ENCODE measurements around the gene FAM236A.
"Not testable (repeated sequence)": the region's sequence is repeated elsewhere in the genome, so short reads cannot be mapped to it uniquely, and the experiment has no call there.

The FAM236A gene

GRCh38 chrX:72937906-72938305 lies at the start of gene FAM236A:
Gene FAM236A (plus strand): TSS chrX:72938206. CDS start chrX:72938263, 57 bp downstream.
- not testable (repeated sequence) for DNase-seq

GRCh38 chrX:72889740-72890139 lies 48.3 kb upstream of the FAM236A start:
- DNase-seq = not testable (repeated sequence)

DNA sequence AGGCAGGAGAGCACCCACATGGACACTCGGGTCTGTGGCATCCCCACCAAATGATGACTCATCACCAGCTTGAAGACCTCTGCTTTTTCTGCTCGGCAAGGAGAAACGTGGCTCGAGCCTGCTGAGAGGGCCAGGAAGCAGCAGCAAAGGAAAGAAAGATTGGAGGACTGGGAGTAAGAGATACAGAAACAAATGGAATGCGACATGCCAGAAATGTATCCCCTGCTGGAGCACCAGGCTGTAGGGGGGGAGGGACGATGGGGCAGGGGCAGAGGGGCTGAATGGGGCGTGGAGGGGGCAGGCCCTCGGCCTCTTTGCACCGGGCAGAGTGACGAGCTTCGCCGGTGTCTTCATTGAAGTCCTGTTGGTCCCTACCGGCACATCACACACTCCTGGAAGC lies 25.7 kb upstream of the FAM236A start, which contains the start of gene FAM236C:
Gene FAM236C, plus strand, starts transcription at position 301 of the 400 bp plus-strand sequence. CDS start 100 bp downstream, outside the sequence.
- not testable (repeated sequence) for DNase-seq

- DNase-seq = not testable (repeated sequence)
Observed at GRCh38 chrX:72916096-72916495, 21.9 kb upstream of the FAM236A start.

GRCh38 chrX:72932283-72932682 lies 5.7 kb upstream of the FAM236A start:
- DNase-seq = not testable (repeated sequence)

DNA sequence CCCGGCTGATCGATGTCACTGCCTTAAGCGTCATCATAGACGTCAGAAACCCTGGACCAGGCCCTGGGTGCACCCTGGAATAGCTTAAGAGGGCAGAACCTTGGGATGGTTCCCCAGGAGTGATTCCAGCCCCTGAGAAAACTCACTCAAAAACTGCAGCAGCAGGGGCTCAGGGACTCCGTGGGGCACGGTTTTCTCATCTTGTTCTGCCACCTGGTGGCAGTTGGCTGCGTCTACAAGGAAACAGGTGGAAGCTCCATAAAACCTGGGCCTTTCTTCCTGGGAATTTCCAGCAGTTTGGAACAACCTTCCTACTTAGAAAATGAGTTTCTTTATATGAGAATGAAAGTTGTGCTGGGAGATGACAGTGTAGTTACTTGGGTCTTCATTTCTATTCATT lies 1.6 kb upstream of the FAM236A start:
- not testable (repeated sequence) for DNase-seq

DNA sequence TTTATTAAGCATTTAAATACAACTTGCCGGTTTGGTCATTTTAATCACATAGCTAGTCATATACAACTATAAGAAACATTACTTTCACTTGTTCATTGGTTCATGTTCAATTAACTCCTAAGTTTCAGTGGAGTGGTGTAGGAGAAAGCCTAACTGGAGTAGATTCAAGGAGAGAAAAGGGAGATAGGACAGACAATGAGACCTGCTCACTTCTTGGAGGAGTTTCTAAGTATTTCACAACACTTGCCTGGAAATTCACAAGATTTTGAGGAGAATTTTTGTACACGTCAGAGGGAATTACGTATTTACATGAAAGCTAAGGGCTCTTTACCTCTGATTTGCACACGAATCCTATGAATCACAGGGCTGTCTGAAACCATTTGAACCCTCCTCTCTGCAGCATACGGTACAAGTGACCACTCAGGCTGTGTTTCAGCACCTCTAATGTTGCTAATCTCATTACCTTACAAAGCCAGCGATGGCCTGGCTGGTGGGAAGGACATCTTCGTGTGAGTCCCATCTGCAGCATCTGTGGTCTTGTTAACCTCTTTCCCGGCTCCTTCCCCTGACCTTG lies 1.0 kb upstream of the FAM236A start:
- not testable (repeated sequence) for DNase-seq

- DNase-seq = not testable (repeated sequence)
Observed at GRCh38 chrX:72942272-72942671, 4.3 kb downstream of the FAM236A start.

GRCh38 chrX:72943035-72943818 lies 5.2 kb downstream of the FAM236A start:
- DNase-seq = not testable (repeated sequence)

DNA sequence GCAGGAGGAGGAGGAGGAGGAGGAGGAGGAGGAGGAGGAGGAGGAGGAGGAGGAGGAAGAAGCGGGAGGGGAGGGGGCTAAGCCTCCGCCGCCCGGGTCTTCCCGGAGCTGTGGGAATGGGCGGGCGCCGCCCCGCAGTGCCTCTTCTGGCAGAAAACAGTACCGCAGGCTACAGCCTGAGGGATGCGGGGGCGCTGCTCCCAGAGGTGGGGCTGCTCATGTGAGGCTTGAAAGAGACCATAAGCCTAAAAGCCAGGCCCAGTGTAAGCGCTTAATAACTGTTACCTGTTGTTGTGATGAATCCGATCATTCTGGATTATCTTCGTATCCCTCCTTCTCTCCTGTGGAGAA lies 5.8 kb downstream of the FAM236A start, which contains the start of gene DMRTC1:
Gene DMRTC1, minus strand, starts transcription at position 19 of the 351 bp plus-strand sequence. CDS start 68,143 bp downstream, outside the sequence.
- DNase-seq = not testable (repeated sequence)

GRCh38 chrX:72959971-72960370 lies 22.0 kb downstream of the FAM236A start:
- DNase-seq = not testable (repeated sequence)

DNA sequence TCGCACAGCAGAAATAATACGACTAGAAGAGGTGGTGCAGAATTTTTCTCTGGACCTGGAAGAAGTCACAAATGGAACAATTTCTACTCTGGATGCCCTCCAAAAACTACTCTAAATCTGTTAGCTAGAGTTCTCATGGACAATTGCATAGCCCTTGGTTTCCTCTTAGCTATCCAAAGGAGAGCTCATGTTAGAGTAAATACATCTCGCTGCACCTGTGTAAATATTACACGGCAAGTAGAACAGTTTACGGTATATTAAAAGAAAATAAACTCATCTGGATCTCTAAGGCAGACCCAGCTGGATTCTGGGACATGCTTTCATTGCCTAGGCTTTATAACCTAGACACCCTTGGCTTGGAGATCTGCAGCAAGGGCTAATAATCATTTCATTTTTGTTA lies 33.9 kb downstream of the FAM236A start:
- DNase-seq = not testable (repeated sequence)

GRCh38 chrX:72974885-72975284 lies 36.9 kb downstream of the FAM236A start:
- not testable (repeated sequence) for DNase-seq

GRCh38 chrX:72980894-72981469 lies 43.0 kb downstream of the FAM236A start:
- not testable (repeated sequence) for DNase-seq

All from activated T-cell treated with anti-CD3 and anti-CD28 coated beads, Interleukin-2, amount 50 U/mL, for 48 hours (primary cell).